ENCODE data around the gene WNT5B. TPM values are rescaled to one million over a fixed set of nuclear protein-coding genes. Genes with fewer than 3 reads are reported as not detected.

The WNT5B gene
- total and polyA plus RNA-seq, 8 donors: 0.72 to 2.8 (median 0.86) TPM

DNA sequence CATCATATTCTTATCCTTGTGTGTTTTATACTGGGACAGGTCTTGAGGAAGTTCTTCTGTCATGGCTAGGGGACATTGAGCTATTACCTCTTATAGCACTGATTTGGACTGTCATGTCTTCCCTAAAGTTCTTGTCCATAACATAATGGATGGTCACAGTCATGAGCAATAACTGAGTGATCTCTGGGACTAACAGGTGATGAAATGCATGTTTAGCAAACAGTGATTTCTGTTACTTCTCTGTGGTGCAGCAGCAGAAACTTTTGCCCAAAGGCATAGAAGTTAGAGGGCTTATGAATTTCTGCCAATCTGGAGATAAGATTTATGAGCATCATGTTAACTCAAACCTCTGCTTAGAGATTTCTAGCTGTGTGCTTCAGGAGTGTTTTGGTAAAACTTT is 67.8 kb downstream of the WNT5B start:
- ATAC-seq (no peak), FAIRE-seq (no peak), DNase-seq (no peak)
- Histone ChIP-seq H3K4me3 (no peak overlapping the region), H3K4me1 (peaks cover 6 to 28% (median 25%) of the 10 kb centered on the region in 3 donors), H3K36me3 (no peaks in the 10 kb centered on the region), H3K27me3 (no peaks in the 10 kb centered on the region), H3K27ac (no peak overlapping the region), H3K9me3 (no peaks in the 10 kb centered on the region)
- intact Hi-C loops (cut with DNase I): no loop called here
- TF ChIP-seq, protein P1, sequence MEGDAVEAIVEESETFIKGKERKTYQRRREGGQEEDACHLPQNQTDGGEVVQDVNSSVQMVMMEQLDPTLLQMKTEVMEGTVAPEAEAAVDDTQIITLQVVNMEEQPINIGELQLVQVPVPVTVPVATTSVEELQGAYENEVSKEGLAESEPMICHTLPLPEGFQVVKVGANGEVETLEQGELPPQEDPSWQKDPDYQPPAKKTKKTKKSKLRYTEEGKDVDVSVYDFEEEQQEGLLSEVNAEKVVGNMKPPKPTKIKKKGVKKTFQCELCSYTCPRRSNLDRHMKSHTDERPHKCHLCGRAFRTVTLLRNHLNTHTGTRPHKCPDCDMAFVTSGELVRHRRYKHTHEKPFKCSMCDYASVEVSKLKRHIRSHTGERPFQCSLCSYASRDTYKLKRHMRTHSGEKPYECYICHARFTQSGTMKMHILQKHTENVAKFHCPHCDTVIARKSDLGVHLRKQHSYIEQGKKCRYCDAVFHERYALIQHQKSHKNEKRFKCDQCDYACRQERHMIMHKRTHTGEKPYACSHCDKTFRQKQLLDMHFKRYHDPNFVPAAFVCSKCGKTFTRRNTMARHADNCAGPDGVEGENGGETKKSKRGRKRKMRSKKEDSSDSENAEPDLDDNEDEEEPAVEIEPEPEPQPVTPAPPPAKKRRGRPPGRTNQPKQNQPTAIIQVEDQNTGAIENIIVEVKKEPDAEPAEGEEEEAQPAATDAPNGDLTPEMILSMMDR (IDR thresholded peaks at IDR 0.05): no peak

Small RNA genes lying within 50 kb of the gene (microRNA-seq; reads per million reads assigned to microRNA genes)
- 0 reads per million in 2 donors for gene MIR3649

Other genes starting within 250 kb of the WNT5B start
- 10 to 100 TPM in 3 of 6 donors, 1 to 10 TPM in 3; 8.1 to 14.2 (median 9.6) TPM for gene FBXL14, start 34.6 kb upstream of the WNT5B start, total RNA-seq
- gene FBXL14, start 34.6 kb upstream of the WNT5B start, polyA plus RNA-seq: 1 to 10 TPM; 3.2 to 5.0 TPM
- 10 to 100 TPM; 19.2 to 27.5 (median 24.6) TPM for gene ADIPOR2, start 61.8 kb downstream of the WNT5B start, total RNA-seq
- gene ADIPOR2, start 61.8 kb downstream of the WNT5B start, polyA plus RNA-seq: 10 to 100 TPM; 10.4 to 21.6 TPM
- gene LRTM2, start 191.3 kb downstream of the WNT5B start, total RNA-seq: not detected
- gene LRTM2, start 191.3 kb downstream of the WNT5B start, polyA plus RNA-seq: not detected